Mesendoderm (in vitro differentiated cells): Measurements from ENCODE around the gene NFASC.
A peak's percentile ranks its signal among the peaks of the same experiment; 100 is the strongest.

Experiments used
- DNase-seq: peaks from one replicate; pipeline ENCODE4 v3.0.0; 2013
- H2AK5ac ChIP-seq: 2 replicates; pipeline ENCODE4 v1.6.1; 2013; ENCODE audit warnings: low read length, inconsistent platforms
- H2BK120ac ChIP-seq: 2 replicates; pipeline ENCODE4 v1.6.1; 2013; ENCODE audit warnings: low read depth, mild to moderate bottlenecking, low read length, moderate library complexity, mixed read lengths
- H2BK15ac ChIP-seq: replicated peaks from 2 replicates; pipeline ENCODE4 v1.6.1; 2013; ENCODE audit warnings: low read depth, mild to moderate bottlenecking, moderate library complexity
- H2BK5ac ChIP-seq: 2 replicates; pipeline ENCODE4 v1.6.1; 2013; ENCODE audit warnings: low read length, inconsistent platforms
- H3K18ac ChIP-seq: 2 replicates; pipeline ENCODE4 v1.6.1; 2013; ENCODE audit warnings: mild to moderate bottlenecking, low read length, mixed read lengths
- H3K23ac ChIP-seq: one replicate; pipeline ENCODE4 v1.6.1; 2013; ENCODE audit warnings: low read length
- H3K27ac ChIP-seq: 2 replicates; pipeline ENCODE4 v1.5.1; 2013; ENCODE audit warnings: low read depth, mild to moderate bottlenecking, inconsistent platforms, low read length, moderate library complexity
- H3K27me3 ChIP-seq: 2 replicates; pipeline ENCODE4 v1.6.1; 2013; ENCODE audit warnings: low read length, control low read depth, mild to moderate bottlenecking, inconsistent platforms; ENCODE audit not compliant: insufficient read depth, poor library complexity
- H3K36me3 ChIP-seq: 2 replicates; pipeline ENCODE4 v1.6.1; 2013; ENCODE audit warnings: low read length, inconsistent platforms; ENCODE audit not compliant: control insufficient read depth, insufficient read depth
- H3K4ac ChIP-seq: one replicate; pipeline ENCODE4 v1.6.1; 2013; ENCODE audit warnings: low read depth, mild to moderate bottlenecking, low read length, moderate library complexity
- H3K4me1 ChIP-seq: 2 replicates; pipeline ENCODE4 v1.6.1; 2013; ENCODE audit warnings: low read depth, low read length, inconsistent platforms; ENCODE audit not compliant: control insufficient read depth
- H3K4me2 ChIP-seq: 2 replicates; pipeline ENCODE4 v1.6.1; 2013; ENCODE audit warnings: low read length
- H3K4me3 ChIP-seq: 2 replicates; pipeline ENCODE4 v1.5.1; 2013; ENCODE audit warnings: mild to moderate bottlenecking, low read length
- H3K56ac ChIP-seq: one replicate; pipeline ENCODE4 v1.6.1; 2013; ENCODE audit warnings: low read length
- H3K79me1 ChIP-seq: 2 replicates; pipeline ENCODE4 v1.6.1; 2013; ENCODE audit warnings: low read length, inconsistent platforms
- H3K79me2 ChIP-seq: 2 replicates; pipeline ENCODE4 v1.6.1; 2013; ENCODE audit warnings: mild to moderate bottlenecking, low read length; ENCODE audit not compliant: control insufficient read depth, insufficient read depth
- H3K9ac ChIP-seq: 2 replicates; pipeline ENCODE4 v1.6.1; 2013; ENCODE audit warnings: low read length, inconsistent platforms
- H4K5ac ChIP-seq: one replicate; pipeline ENCODE4 v1.6.1; 2013; ENCODE audit warnings: low read length
- H4K8ac ChIP-seq: one replicate; pipeline ENCODE4 v1.6.1; 2013; ENCODE audit warnings: low read depth, mild to moderate bottlenecking, control low read depth, low read length, moderate library complexity
- WGBS: extraction: QIAGEN DNeasy Blood & Tissue Kit; methylation state at CpG from one replicate; pipeline ENCODE4 v1.1.7; 2013; ENCODE audit warnings: low lambda C conversion rate, missing lambda C conversion rate; ENCODE audit not compliant: insufficient coverage; ENCODE audit errors: extremely low coverage; 5-methylcytosine and 5-hydroxymethylcytosine counted together

Gene NFASC

GRCh38 chr1:205052690-205053089, 182.0 kb downstream of the NFASC start:
- H3K9ac ChIP-seq = no peak overlapping the region
- no peak overlapping the region for H4K8ac ChIP-seq
- no peaks in the 10 kb centered on the region for H3K36me3 ChIP-seq
- H3K27ac ChIP-seq = no peak overlapping the region
- H2BK15ac ChIP-seq = no peak overlapping the region
- no peak overlapping the region for H3K56ac ChIP-seq
- H3K4ac ChIP-seq = no peak overlapping the region
- H3K27me3 ChIP-seq = no peaks in the 10 kb centered on the region
- H2AK5ac ChIP-seq = no peak overlapping the region
- no peak overlapping the region for H2BK5ac ChIP-seq
- H3K79me2 ChIP-seq = no peaks in the 10 kb centered on the region
- no peak overlapping the region for H3K4me2 ChIP-seq
- no peaks in the 10 kb centered on the region for H3K4me1 ChIP-seq
- DNase-seq = no peak
- H3K4me3 ChIP-seq = no peak overlapping the region
- H3K23ac ChIP-seq = no peak overlapping the region
- no peaks in the 10 kb centered on the region for H3K79me1 ChIP-seq
- WGBS = no CpG with 5 or more reads among the region's 11 CpGs
- no peak overlapping the region for H2BK120ac ChIP-seq
- H3K18ac ChIP-seq = no peak overlapping the region
- H4K5ac ChIP-seq = no peak overlapping the region

- no peaks in the 10 kb centered on the region for H3K79me2 ChIP-seq
- no peak overlapping the region for H2AK5ac ChIP-seq
- H3K4me2 ChIP-seq = no peak overlapping the region
- no peaks in the 10 kb centered on the region for H3K27me3 ChIP-seq
- no peak overlapping the region for H4K5ac ChIP-seq
- no CpG with 5 or more reads among the region's 5 CpGs for WGBS
- no peak overlapping the region for H3K4ac ChIP-seq
- H4K8ac ChIP-seq = no peak overlapping the region
- no peak overlapping the region for H3K23ac ChIP-seq
- H3K27ac ChIP-seq = no peak overlapping the region
- H2BK15ac ChIP-seq = no peak overlapping the region
- no peaks in the 10 kb centered on the region for H3K36me3 ChIP-seq
- no peak overlapping the region for H2BK120ac ChIP-seq
- no peak overlapping the region for H3K56ac ChIP-seq
- no peak for DNase-seq
- H2BK5ac ChIP-seq = no peak overlapping the region
- no peaks in the 10 kb centered on the region for H3K4me1 ChIP-seq
- H3K18ac ChIP-seq = no peak overlapping the region
- H3K4me3 ChIP-seq = no peak overlapping the region
- no peak overlapping the region for H3K9ac ChIP-seq
- H3K79me1 ChIP-seq = no peaks in the 10 kb centered on the region
Measured at GRCh38 chr1:205053296-205053695, 182.6 kb downstream of the NFASC start.

DNA sequence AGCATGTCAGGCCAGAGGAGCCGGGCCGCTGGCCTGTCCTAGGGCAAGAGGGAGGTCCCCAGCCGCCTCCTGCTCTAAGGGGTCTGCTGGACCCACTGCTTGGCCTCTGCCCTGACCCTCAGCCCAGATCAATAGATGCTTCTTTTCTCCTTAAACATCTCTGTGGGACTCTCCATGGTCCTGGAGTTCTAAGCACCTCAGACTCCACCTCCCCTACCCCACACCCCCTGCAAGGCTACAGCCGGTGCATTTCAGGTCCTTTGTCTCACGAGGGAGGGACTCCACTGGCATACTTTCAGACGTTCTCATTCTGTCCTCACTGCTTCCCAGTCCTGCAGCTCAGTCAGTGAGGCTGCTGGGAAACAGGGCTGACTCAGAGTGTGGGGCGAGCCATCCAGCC, 183.4 kb downstream of the NFASC start:
- Histone ChIP-seq H3K27me3 (no peaks in the 10 kb centered on the region), H3K36me3 (no peaks in the 10 kb centered on the region), H3K56ac (no peak overlapping the region), H2BK120ac (no peak overlapping the region), H3K4me1 (no peaks in the 10 kb centered on the region), H2AK5ac (no peak overlapping the region), H3K4ac (no peak overlapping the region), H2BK15ac (no peak overlapping the region), H3K9ac (no peak overlapping the region), H3K4me3 (no peak overlapping the region), H3K27ac (no peak overlapping the region), H2BK5ac (no peak overlapping the region), H3K79me2 (no peaks in the 10 kb centered on the region), H3K18ac (no peak overlapping the region), H4K8ac (no peak overlapping the region), H3K79me1 (no peaks in the 10 kb centered on the region), H3K4me2 (no peak overlapping the region), H3K23ac (no peak overlapping the region), H4K5ac (no peak overlapping the region)
- WGBS = no CpG with 5 or more reads among the region's 7 CpGs
- DNase-seq = peak; percentile 29

DNA sequence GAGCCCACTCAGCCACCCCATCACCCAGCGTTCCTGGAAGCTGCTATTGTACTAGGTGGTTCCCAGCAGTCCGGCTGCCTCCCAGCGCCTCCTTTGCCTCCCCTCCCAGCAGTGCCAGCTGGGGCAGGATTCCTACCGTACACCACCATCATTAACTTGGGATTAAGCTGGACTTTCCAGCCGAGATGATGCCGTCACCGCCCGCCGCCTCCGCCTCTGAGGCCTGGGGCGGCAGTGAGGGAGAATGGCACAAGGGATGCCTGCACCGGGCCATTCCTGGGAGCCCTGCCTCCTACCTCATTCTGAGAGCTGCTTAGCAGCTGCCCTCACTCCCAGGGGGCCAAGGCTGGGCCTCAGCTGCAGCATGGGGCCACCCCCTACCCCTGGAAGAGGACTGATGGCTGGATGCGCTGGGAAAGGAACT, 185.5 kb downstream of the NFASC start:
- Histone ChIP-seq H2AK5ac (no peak overlapping the region), H3K4ac (no peak overlapping the region), H3K79me1 (no peaks in the 10 kb centered on the region), H2BK120ac (no peak overlapping the region), H3K27ac (no peak overlapping the region), H3K9ac (no peak overlapping the region), H3K18ac (no peak overlapping the region), H2BK15ac (no peak overlapping the region), H3K4me1 (no peaks in the 10 kb centered on the region), H3K27me3 (no peaks in the 10 kb centered on the region), H3K23ac (no peak overlapping the region), H3K4me3 (no peak overlapping the region), H3K4me2 (no peak overlapping the region), H3K56ac (no peak overlapping the region), H3K79me2 (no peaks in the 10 kb centered on the region), H4K5ac (no peak overlapping the region), H2BK5ac (no peak overlapping the region), H3K36me3 (no peaks in the 10 kb centered on the region), H4K8ac (no peak overlapping the region)
- WGBS = no CpG with 5 or more reads among the region's 13 CpGs
- no peak for DNase-seq

GRCh38 chr1:205056956-205057568, 186.4 kb downstream of the NFASC start:
- H4K8ac ChIP-seq = no peak overlapping the region
- no peak overlapping the region for H2AK5ac ChIP-seq
- H3K27me3 ChIP-seq = no peaks in the 10 kb centered on the region
- H3K4me2 ChIP-seq = no peak overlapping the region
- no peaks in the 10 kb centered on the region for H3K79me1 ChIP-seq
- no peak overlapping the region for H3K56ac ChIP-seq
- H2BK15ac ChIP-seq = no peak overlapping the region
- DNase-seq = no peak
- no peaks in the 10 kb centered on the region for H3K79me2 ChIP-seq
- H3K27ac ChIP-seq = no peak overlapping the region
- WGBS = no CpG with 5 or more reads among the region's 6 CpGs
- H2BK5ac ChIP-seq = no peak overlapping the region
- no peaks in the 10 kb centered on the region for H3K4me1 ChIP-seq
- no peak overlapping the region for H3K4me3 ChIP-seq
- H3K36me3 ChIP-seq = no peaks in the 10 kb centered on the region
- H3K4ac ChIP-seq = no peak overlapping the region
- no peak overlapping the region for H3K9ac ChIP-seq
- H2BK120ac ChIP-seq = no peak overlapping the region
- H3K23ac ChIP-seq = no peak overlapping the region
- no peak overlapping the region for H3K18ac ChIP-seq
- no peak overlapping the region for H4K5ac ChIP-seq
